Tibial artery (tissue), 4 donors: ENCODE results near the gene FAM118B.

ENCODE experiments used
- DNase-seq, 2 donors: peaks; one replicate each; pipeline ENCODE4 v3.0.0-alpha.2; 2019
- H3K27ac ChIP-seq, 2 donors: fragments of 200-600 bp; sonication (generic) in 1 of 2; 1 replicate in 1 of 2; 2 replicates in 1 of 2; pipeline ENCODE4 v1.5.1; 2018 to 2019; ENCODE audit warnings: mild to moderate bottlenecking in 1 of 2
- H3K27me3 ChIP-seq, 2 donors: fragments of 200-600 bp; sonication (generic) in 1 of 2; one replicate each; pipeline versions ENCODE4 v1.5.1 to v1.6.0; 2016 to 2019
- H3K36me3 ChIP-seq, 3 donors: fragments of 200-600 bp; sonication (generic) in 2 of 3; one replicate each; pipeline ENCODE4 v1.5.1; 2016 to 2019; ENCODE audit warnings: mild to moderate bottlenecking in 2 of 3
- H3K4me1 ChIP-seq, 4 donors: fragments of 200-600 bp; sonication (generic) in 2 of 4; 1 replicate in 3 of 4; 2 replicates in 1 of 4; pipeline ENCODE4 v1.5.1; 2016 to 2019
- H3K4me3 ChIP-seq, 2 donors: fragments of 200-600 bp; sonication (generic) in 1 of 2; 1 replicate in 1 of 2; 2 replicates in 1 of 2; pipeline ENCODE4 v1.5.1; 2018 to 2019; ENCODE audit warnings: mild to moderate bottlenecking in 2 of 2
- H3K9me3 ChIP-seq, 3 donors: fragments of 200-600 bp; sonication (generic) in 1 of 3; one replicate each; pipeline ENCODE4 v1.5.1; 2016 to 2019
- intact Hi-C: fragments of 100-400 bp; cut with DNase I; formaldehyde crosslinking; loops from one replicate; pipeline ENCODE4 v1.15.0; 2023; ENCODE audit warnings: low total_unique reads
- TF ChIP-seq, protein P1 (sequence below), 2 experiments: fragments of 200-600 bp in 1 of 2; fragments of 450-650 bp in 1 of 2; IDR thresholded peaks; one replicate each; pipeline ENCODE4 v1.5.1; 2017 to 2019; ENCODE audit warnings: antibody characterized with exemption in 2 of 2, mild to moderate bottlenecking in 1 of 2, moderate library complexity in 1 of 2

FAM118B gene

DNA sequence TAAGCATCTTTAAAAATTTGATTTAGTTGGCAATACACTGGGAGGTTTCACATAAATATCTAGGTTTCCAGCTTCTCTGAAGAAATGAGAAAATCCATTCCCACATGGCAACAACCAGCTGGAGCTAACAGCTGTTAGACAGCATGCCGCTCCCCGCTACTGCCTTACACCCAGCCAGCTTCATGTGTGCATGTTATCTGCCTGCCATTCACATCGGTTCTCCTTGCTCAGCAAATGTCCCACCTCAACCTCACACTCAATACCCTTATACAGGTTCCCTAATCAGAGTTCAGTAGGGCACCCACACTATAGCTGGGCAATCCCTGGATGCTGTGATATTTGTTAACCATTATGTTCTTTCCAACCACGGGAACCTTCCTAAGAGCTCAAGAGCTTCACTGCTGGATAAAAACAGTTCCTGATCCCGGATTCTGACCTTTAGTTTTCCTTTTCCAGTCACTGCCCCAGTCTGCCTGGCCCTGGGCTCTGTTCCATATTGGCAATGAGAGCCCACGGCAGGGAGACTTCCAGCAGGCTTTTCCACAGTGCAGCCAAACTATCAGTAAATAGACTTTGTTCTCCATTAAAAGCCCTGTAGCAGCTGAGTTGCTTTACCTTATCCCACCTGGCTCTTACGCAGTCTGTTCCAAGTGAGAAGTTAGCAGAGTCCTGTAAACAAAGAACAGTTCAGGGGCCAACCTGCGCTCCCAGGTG, 8.8 kb upstream of the FAM118B start:
- TF ChIP-seq, protein P1, sequence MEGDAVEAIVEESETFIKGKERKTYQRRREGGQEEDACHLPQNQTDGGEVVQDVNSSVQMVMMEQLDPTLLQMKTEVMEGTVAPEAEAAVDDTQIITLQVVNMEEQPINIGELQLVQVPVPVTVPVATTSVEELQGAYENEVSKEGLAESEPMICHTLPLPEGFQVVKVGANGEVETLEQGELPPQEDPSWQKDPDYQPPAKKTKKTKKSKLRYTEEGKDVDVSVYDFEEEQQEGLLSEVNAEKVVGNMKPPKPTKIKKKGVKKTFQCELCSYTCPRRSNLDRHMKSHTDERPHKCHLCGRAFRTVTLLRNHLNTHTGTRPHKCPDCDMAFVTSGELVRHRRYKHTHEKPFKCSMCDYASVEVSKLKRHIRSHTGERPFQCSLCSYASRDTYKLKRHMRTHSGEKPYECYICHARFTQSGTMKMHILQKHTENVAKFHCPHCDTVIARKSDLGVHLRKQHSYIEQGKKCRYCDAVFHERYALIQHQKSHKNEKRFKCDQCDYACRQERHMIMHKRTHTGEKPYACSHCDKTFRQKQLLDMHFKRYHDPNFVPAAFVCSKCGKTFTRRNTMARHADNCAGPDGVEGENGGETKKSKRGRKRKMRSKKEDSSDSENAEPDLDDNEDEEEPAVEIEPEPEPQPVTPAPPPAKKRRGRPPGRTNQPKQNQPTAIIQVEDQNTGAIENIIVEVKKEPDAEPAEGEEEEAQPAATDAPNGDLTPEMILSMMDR (IDR thresholded peaks at IDR 0.05) = no peak
- Histone ChIP-seq H3K4me1 (no peaks in the 10 kb centered on the region), H3K27ac (no peak overlapping the region), H3K27me3 (no peaks in the 10 kb centered on the region), H3K4me3 (no peak overlapping the region), H3K36me3 (peaks cover 36 to 92% (median 83%) of the 10 kb centered on the region in 3 donors), H3K9me3 (no peaks in the 10 kb centered on the region)
- no peak for DNase-seq
- intact Hi-C loops = loop anchor here (5.0 kb wide), 1 partner anchor 291 kb away; no protein-coding TSS in a partner anchor

DNA sequence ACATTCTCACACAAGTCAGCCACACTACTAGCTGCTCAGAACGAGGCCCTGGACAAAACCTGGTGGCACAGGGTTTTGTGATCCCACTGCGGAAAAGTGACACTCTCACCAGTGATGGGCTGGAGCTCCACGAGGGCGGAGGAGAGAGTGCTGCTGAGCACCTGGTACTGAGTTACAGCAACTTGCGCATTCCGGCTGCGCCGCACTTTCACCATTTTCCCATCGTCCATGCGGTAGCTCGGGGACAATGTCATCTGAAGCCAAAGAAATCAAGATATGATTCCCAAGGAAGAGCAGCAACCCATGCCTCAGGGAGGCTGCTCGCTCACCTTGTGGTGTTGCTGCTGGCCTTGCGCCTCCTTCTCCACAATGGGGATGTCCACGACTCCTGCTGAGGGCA, 6.2 kb upstream of the FAM118B start:
- Histone ChIP-seq H3K36me3 (peaks cover 33 to 89% (median 69%) of the 10 kb centered on the region in 3 donors), H3K27ac (no peak overlapping the region), H3K27me3 (no peaks in the 10 kb centered on the region), H3K4me1 (peaks cover 0 to 1% (median under 1%) of the 10 kb centered on the region in 4 donors), H3K9me3 (no peaks in the 10 kb centered on the region), H3K4me3 (no peak overlapping the region)
- no peak for DNase-seq
- TF ChIP-seq, protein P1 (IDR thresholded peaks at IDR 0.05) = no peak
- intact Hi-C loops = no loop called here

DNA sequence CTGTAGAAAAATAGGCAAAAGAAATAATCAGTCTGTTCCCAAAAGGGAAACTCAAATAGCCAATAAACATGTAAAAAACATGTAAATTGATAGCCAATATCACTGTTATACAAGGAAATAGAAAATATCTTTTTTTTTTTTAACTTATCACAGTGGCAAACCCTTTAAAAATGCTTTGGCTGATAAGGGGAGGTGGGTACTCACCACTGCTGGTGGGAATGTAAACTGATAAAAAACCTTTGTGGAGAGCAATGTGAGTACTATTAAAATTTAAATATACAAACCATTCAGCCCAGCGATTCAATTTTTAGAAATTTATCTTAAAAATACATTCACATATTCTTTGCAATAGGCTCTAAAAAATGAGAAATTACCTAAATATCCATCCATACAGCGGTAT, 3.7 kb upstream of the FAM118B start:
- Histone ChIP-seq H3K27ac (no peak overlapping the region), H3K9me3 (no peaks in the 10 kb centered on the region), H3K4me3 (no peak overlapping the region), H3K4me1 (peaks cover 0 to 18% (median 14%) of the 10 kb centered on the region in 4 donors), H3K36me3 (peaks cover 21 to 64% (median 43%) of the 10 kb centered on the region in 3 donors), H3K27me3 (no peaks in the 10 kb centered on the region)
- TF ChIP-seq, protein P1 (IDR thresholded peaks at IDR 0.05) = no peak
- no peak for DNase-seq
- intact Hi-C loops = no loop called here

DNA sequence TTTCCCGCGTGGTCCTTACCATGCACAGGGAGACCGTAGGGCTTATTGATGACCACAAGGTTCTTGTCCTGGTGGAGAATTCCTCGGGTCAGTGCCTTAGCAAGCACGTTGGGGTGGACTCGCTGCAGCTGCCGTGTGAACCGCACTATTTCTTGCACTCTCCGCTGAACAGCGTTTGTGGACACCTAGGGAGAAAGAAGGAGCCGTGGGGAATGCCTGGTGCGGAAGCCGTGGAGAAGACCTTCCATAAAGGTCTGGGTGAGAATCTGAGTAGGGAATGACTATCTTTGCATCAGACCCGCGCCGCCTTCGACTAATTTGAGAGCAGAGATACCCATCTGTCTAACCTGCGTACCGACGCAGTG, 729 bp upstream of the FAM118B start:
- H3K27me3 ChIP-seq = no peaks in the 10 kb centered on the region
- TF ChIP-seq, protein P1 (IDR thresholded peaks at IDR 0.05) = no peak
- no peak for DNase-seq
- peaks cover 0 to 34% (median 15%) of the 10 kb centered on the region in 3 donors for H3K36me3 ChIP-seq
- no peaks in the 10 kb centered on the region for H3K9me3 ChIP-seq
- peak overlapping the region; percentile 63 to 85 for H3K4me3 ChIP-seq
- intact Hi-C loops = no loop called here
- H3K4me1 ChIP-seq = peaks cover 0 to 20% (median 15%) of the 10 kb centered on the region in 4 donors
- H3K27ac ChIP-seq = peak overlapping the region; percentile 51 to 72

DNA sequence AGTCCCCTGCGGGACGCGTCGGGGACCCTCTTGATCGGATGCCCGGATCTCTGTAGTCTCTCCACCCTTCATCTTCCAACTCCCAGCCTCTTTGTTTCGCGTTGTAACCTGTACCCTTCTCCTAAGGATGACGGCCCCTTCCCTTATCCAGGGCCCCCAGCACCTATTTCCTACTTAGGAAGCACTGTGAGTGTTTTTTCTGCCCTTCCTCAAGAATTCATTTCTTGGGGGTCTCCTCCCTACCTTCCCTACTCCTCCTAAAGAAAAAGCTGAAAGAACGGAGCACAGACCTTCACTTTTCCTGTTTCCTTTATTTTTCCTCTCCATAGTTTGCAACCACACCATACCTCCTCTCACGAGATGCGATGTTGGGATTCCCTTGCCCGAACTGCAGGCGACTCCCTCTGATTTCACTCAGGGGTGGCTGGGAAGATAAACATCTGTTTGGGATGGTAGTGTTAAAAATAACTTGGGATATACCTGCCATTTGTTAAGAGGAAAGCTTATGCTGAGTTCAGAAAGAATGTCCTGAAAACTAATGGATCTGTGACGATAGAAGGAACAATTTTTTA, 593 bp downstream of the FAM118B start:
- intact Hi-C loops = no loop called here
- Histone ChIP-seq H3K9me3 (no peaks in the 10 kb centered on the region), H3K4me3 (peak overlapping the region; percentile 63 to 85), H3K27me3 (no peaks in the 10 kb centered on the region), H3K27ac (peak overlapping the region; percentile 51 to 72), H3K4me1 (peaks cover 0 to 20% (median 15%) of the 10 kb centered on the region in 4 donors), H3K36me3 (peaks cover 0 to 25% (median 9%) of the 10 kb centered on the region in 3 donors)
- TF ChIP-seq, protein P1 (IDR thresholded peaks at IDR 0.05) = no peak
- no peak for DNase-seq
